HG03064 (cell line): ENCODE data around the gene THOC3.
"Not testable (repeated sequence)": the region's sequence is repeated elsewhere in the genome, so short reads cannot be mapped to it uniquely, and the experiment has no call there.

Experiments used
- ATAC-seq: cut with Tn5 transposase; IDR thresholded peaks from one replicate; pipeline ENCODE4 v1.9.1; 2021; ENCODE audit warnings: low read depth; ENCODE audit not compliant: unreplicated experiment

Gene THOC3

DNA sequence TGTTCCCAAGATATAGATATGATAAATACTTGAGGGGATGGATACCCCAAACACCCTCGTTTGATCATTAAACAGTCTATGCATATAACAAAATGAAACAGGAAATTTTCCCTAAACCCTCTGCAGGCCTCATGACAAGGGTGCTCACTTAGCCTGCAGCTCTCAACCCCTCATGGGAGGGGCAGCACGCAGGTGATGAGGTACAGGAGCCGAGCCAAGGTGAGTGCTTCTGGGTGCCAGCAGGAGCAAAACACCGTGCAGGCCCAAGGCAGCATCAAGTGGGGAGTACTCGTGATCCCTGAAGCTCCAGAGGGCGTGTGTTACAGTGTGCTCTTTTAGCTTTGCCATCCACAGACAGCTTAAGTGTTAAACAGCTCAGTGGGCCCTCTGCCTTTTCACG is 24.9 kb downstream of the THOC3 start:
- not testable (repeated sequence) for ATAC-seq

DNA sequence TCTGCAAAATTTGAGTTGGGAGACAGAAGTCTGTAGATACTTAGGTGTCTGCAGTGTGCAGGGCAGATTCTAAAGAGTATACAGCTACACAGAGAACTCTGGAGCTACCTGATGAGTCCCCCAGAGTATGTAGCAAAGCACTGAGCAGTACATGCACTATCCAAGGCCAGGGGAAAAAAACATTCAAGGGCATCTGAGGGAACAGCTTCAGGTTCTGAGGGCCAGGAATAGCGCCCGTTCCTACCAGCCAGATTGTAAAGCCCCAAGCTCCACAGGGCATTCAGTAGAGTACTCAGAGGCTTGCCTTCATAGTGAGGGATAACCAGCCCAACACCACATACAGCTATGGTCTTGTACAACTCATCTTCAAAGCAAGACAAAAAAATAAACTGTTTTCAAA is 27.5 kb downstream of the THOC3 start:
- not testable (repeated sequence) for ATAC-seq

DNA sequence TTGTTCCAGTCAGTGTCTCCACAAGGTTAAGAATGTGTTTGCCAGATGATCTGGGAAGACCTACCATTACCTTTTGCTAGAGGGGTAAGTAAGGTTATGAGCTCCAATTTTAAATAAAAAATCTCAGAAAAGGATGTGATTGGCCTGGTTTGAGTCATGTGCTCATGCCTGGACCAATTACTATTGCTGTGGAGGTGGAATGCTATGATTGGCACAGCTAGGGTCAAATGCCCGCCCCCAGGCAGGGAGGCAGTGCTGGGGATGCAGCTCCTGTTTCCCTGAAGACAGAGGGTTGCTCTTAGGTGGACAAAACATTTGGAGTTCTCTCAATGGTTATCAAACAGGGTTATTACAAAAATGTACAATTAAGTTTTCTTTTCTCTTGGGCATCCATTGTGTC is 29.6 kb downstream of the THOC3 start:
- not testable (repeated sequence) for ATAC-seq

DNA sequence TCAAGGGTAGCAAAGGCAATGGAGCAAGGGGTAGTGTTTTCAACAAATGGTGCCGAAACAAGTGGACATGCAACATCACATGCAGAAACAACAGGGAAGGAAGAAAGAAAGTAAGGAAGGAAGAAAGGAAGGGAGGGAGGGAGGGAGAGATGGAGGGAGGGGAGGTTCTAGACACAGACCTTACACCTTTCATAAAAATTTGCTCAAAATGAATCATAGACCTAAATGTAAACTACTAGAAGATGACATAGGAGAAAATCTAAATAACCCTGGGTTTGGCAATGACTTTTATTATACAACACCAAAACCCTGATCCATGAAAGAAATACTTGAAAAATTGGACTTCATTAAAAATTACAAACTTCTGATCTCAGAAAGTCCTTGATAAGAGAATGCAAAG is 39.4 kb downstream of the THOC3 start:
- not testable (repeated sequence) for ATAC-seq

DNA sequence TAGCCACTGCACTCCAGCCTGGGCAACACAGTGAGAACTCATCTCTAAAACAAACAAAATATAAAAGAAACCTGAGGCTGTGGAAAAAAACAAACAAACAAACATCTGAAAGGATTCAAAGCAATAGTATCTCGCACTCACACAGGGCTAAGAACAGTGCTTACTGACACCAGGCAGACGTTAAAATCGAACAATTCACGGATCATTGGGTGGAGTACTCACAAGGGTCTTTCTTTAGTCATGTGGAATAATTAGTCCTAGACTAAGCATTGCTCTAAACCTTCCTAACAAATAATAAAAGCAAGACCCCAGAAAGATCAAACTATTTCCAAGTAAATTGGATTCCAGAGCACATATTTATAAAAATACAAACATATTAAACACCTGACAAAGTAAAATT is 43.0 kb downstream of the THOC3 start:
- ATAC-seq = not testable (repeated sequence)

DNA sequence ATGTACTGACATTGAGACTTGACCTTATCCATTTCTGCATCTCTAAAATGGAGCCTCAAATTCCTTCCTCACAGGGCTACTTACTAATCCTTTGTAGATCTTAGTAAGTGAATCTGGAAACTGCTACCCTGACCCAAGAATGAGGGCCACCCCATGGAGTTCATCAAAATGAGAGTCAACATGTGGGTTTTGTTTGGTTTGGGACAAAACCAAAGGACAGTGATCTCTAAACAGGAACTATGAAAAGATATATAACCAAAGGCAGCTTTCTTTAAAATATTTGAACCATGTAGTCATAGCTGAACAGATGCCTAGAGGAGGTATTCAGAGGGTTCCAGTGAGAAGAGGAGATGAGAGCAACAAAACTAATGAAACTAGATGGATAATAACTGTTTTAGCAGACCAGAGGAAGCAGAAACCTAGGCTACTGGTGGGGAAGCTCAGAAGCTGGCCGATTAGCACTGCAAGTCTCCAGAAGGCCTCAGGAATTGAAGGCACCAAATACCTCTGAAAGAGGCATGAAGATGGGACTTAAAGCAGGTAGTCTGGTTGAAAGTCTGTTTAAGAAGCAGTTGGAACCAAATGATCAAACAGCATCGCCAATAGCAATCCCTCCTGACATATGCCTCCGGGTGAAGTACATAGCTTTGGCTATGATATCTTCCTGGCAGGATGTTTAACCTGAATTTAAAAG is 45.8 kb downstream of the THOC3 start:
- ATAC-seq = no peak

DNA sequence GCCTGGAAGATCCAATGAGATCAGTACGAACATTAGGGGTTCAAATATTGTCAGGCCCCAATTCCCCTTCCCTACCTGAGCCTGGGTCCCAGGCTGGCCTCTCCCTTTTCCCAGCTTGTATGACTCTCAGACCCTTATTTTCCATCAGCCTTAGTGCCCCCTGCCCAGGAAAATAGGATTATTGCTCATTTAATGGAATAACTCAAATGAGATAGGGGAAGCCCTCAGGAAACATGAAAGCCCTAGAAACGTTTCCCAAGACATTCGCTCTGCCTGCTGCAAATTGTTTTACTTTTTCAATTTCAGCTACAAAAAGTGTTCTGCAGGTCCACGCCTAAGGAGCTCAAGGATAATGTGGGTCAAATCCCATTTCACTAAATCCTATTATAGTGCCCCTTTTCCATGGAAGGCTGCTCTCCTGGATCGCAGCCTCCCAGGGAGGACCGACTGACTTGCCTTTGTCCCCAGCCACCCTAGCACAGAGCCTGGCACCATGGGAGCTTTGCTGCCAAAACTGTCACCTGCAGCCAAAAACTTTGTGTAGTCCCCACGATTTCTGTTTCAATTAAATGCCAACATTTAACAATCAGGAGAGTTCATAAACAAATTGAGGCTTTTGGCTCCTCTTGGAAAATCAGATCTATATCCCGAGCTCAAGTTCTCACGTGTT is 46.9 kb downstream of the THOC3 start:
- ATAC-seq = no peak

DNA sequence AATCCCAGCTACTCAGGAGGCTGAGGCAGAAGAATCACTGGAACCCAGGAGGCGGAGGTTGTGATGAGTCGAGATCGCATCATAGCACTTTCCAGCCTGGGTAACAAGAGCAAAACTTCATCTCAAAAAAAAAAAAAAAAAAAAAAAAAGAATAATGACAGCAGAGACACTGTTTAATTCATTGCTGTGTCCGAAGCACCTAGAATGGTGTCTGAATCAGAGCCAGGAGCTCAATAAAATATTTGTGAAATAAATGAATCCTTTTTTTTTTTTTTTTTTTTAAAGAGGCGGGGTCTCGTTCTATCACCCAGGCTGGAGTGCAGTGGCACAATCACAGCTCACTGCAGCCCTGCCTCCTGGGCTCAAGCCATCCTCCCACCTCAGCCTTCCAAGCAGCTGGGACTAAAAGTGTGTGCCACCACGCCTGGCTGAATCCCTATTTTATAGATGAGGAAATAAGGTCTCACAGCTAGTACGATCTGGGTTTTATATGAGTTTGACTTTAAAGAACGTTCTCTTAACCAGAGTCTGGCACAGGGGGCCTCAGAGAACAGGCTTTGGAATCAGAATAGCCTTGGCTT is 47.8 kb downstream of the THOC3 start:
- ATAC-seq = no peak

DNA sequence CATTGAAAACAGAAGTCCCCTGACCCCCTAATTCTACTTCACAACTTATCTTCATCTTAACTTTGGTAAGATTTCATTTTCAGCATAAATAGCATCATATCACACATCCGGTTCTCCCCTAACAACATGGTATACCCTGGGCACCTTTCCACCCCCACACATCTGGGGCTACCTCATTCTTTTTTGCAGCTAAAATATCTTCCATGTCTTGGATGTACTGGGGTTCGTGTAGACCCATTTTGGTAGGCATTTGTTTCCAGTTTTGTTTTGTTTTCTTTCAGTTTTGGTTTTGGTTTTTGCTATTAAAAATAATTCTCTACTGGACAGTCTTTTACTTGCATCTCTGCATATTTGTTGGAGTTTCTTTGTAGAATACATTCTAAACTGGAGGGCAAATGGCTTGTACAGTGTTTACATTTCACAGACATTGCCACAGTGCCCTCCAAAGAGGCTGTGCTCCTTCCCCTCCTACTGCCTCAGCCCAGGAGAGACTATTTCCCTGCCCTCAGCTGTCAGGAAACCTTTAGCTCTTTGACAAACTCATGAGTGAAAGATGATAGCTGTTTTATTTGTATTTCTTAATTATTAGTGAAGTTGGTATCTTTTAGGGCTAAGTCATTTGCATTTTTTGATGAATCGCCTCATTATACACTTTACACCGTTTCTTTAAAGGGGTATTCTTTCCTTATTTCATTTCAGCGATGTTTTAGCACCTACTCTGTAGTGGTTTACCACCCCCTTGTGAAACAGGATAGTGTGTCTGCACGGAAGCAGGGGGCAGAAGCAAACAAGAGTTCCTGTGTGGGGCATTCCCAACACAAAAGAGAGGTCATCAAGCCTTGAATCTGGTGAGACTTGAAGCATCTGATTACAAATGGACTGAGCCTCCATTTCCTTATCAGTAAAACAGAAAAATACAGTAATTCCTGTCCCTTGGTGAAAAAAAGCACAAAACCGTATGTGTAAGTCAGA is 52.8 kb downstream of the THOC3 start:
- not testable (repeated sequence) for ATAC-seq

DNA sequence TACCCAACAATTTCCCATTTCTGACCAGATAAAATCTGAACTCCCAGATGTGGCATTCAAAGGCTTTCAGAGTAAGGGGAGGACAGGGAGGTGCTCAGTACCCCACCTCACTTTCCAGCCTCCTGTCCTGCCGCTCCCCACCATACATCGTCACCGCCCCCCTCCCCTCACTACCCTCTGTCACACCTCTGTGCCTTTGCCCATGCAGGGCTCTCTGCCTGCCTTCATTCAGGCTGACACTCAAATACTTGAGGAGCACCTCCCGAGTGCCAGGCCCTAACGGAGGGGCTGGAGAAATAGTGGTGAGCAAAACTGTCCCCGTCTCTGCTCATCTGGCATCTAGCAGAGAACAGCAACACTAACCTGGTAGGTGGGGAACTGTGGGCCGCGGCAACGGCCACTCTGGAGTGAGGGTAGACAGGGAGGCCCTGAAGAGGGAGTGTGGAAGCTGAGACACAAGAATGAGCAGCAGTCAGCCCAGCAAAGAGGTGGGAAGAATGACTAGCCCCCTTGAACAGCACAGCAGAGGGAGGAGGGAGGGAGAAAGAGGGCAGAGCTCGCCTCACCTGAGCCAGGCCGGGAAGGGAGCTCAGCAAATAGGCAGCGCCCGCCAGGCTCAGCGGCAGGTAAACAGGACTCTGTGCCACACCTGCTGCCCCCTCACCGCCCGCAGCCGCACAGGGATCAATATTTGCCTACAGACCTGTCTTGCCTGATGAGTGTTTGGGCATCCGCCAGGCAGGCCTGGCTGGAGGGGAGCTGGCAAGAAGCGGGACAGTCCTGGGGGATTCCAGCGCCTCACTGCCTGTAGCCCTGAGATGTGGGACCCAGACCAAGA is 54.1 kb downstream of the THOC3 start:
- not testable (repeated sequence) for ATAC-seq

DNA sequence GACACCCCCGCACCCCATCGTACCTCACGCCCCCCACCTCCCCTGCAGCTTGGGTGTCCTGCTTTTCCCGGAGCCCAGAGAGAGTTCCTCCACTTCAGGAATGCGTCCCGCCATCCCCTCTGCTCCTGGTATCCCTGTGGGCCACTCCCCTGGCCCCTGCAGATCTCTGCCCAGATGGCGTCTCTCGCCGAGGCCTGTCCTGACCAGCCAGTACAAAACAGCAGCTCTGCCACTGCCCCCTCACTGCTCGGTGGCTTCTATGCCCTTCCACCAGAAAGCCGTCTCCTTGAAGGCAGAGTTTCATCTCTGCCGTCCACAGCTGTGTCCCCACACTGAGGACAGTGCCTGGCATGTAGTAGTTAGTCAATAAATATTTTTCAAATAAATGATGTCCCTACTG is 58.0 kb downstream of the THOC3 start:
- not testable (repeated sequence) for ATAC-seq
